ENCODE measurements around the gene IKZF2. TPM values are rescaled to one million over a fixed set of nuclear protein-coding genes. Genes with fewer than 3 reads are reported as not detected.

Gene IKZF2
- total and polyA plus RNA-seq, 10 of the 15 experiments (the other 5 are each of a cell fraction or from before 2014, with no cell fraction given) = 15.2 to 266 (median 87.2) TPM

DNA sequence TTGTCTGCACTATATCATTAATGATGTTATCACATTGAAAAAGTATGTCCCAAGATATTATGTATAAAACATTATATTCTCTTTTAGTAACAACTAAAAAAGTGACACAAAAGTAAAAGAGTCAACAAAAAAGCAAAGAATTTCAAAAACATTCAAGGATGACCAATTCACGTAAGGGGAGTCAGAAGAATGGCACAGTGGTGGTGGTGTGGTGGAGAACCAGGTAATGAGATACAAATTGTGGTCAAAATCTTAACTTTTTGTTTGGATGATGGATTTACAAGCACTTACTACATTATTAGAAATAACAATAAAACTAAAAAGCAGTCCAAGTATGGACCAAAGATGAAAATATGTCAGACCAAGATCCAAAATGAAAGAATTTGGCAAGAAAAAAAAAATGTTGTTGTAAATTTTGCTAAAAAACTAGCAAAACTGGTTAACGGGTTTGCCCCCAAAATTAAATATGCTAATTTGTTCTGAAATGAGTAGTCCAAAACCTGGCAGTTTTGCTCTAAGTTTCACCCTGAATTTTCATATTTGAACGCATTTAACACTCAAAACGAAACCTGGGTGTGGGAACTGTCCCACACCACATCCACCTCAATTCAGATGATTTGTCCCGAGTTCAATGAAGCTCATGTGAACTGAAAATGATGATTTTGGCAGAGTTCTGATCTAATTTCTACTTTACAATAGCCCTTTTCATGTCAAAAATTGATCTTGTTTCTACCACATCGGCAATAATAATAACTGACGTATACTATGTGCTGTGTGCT lies 135.8 kb downstream of the IKZF2 start (continued):
- TF ChIP-seq KLF5 (IDR thresholded peaks at IDR 0.05; ENCODE audit: partially characterized antibody) (no peak), TCF12 (IDR thresholded peaks at IDR 0.05; ENCODE audit: low read depth, low read length) (peak; percentile 93), EGR1 (IDR thresholded peaks at IDR 0.05; ENCODE audit: borderline replicate concordance in 1 of 2, low read depth in 2 of 2, low read length in 2 of 2) (no peak), ETV6 (conservative IDR thresholded peaks at IDR 0.05 in 1 of 2, IDR thresholded peaks at IDR 0.05 in 1 of 2; ENCODE audit: borderline replicate concordance in 1 of 2, low read depth in 1 of 2) (peak in 1 of 2 experiments; percentile 72; a peak in 1 of 4 replicates), HDAC6 (IDR thresholded peaks at IDR 0.05; ENCODE audit: unreplicated experiment) (no peak), RCOR1 (conservative IDR thresholded peaks at IDR 0.05; ENCODE audit: low read depth, low read length) (no peak), ZNF274 (IDR thresholded peaks at IDR 0.05; ENCODE audit: insufficient read depth, insufficient read length) (no peak), CREM (IDR thresholded peaks at IDR 0.05; ENCODE audit: low read depth) (peak; percentile 87), NFIC (IDR thresholded peaks at IDR 0.05; ENCODE audit: low read depth, low read length) (peak; percentile 99), ZNF622 (IDR thresholded peaks at IDR 0.05) (no peak), JUND (IDR thresholded peaks at IDR 0.05; ENCODE audit: low read depth, low read length) (peak; percentile 97), SRF (IDR thresholded peaks at IDR 0.05; ENCODE audit: low read depth in 2 of 2, low read length in 2 of 2) (0 out of 4 replicates have a peak, but pooled peaks of 1 of the 2 experiments have one; percentile 26), ZNF217 (IDR thresholded peaks at IDR 0.05) (peak; percentile 98), MXI1 (IDR thresholded peaks at IDR 0.05; ENCODE audit: low read depth, low read length) (no peak), EED (IDR thresholded peaks at IDR 0.05; ENCODE audit: low read depth) (peak; percentile 85), MYB (IDR thresholded peaks at IDR 0.05; ENCODE audit: borderline replicate concordance, low read depth, low read length) (no peak), MEF2B (IDR thresholded peaks at IDR 0.05; ENCODE audit: partially characterized antibody, poor library complexity, severe bottlenecking) (peak; percentile 93), EP300 (IDR thresholded peaks at IDR 0.05; ENCODE audit: borderline replicate concordance in 1 of 2, control insufficient read depth in 1 of 2, low read depth in 2 of 2, low read length in 2 of 2) (peak; percentile 92 to 93), SMARCA5 (IDR thresholded peaks at IDR 0.05) (no peak), SUZ12 (IDR thresholded peaks at IDR 0.05; ENCODE audit: unreplicated experiment) (no peak), SMAD5 (IDR thresholded peaks at IDR 0.05; ENCODE audit: low read depth) (peak; percentile 28; the same call in 1 of the 2 replicates), CREB1 (IDR thresholded peaks at IDR 0.05; ENCODE audit: low read depth) (peak; percentile 75), POLR2AphosphoS5 (IDR thresholded peaks at IDR 0.05; ENCODE audit: low read length) (peak; percentile 92), NR2F1 (conservative IDR thresholded peaks at IDR 0.05) (peak; percentile 81), RUNX3 (IDR thresholded peaks at IDR 0.05; ENCODE audit: low read length) (peak; percentile 91)
- TF ChIP-seq, protein P1, sequence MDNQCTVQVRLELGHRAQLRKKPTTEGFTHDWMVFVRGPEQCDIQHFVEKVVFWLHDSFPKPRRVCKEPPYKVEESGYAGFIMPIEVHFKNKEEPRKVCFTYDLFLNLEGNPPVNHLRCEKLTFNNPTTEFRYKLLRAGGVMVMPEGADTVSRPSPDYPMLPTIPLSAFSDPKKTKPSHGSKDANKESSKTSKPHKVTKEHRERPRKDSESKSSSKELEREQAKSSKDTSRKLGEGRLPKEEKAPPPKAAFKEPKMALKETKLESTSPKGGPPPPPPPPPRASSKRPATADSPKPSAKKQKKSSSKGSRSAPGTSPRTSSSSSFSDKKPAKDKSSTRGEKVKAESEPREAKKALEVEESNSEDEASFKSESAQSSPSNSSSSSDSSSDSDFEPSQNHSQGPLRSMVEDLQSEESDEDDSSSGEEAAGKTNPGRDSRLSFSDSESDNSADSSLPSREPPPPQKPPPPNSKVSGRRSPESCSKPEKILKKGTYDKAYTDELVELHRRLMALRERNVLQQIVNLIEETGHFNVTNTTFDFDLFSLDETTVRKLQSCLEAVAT (IDR thresholded peaks at IDR 0.05) = no peak; the same call in 1 of the 2 replicates
- TF ChIP-seq, protein P2, sequence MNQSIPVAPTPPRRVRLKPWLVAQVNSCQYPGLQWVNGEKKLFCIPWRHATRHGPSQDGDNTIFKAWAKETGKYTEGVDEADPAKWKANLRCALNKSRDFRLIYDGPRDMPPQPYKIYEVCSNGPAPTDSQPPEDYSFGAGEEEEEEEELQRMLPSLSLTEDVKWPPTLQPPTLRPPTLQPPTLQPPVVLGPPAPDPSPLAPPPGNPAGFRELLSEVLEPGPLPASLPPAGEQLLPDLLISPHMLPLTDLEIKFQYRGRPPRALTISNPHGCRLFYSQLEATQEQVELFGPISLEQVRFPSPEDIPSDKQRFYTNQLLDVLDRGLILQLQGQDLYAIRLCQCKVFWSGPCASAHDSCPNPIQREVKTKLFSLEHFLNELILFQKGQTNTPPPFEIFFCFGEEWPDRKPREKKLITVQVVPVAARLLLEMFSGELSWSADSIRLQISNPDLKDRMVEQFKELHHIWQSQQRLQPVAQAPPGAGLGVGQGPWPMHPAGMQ (IDR thresholded peaks at IDR 0.05; ENCODE audit: borderline replicate concordance) = no peak
- TF ChIP-seq, protein P3, sequence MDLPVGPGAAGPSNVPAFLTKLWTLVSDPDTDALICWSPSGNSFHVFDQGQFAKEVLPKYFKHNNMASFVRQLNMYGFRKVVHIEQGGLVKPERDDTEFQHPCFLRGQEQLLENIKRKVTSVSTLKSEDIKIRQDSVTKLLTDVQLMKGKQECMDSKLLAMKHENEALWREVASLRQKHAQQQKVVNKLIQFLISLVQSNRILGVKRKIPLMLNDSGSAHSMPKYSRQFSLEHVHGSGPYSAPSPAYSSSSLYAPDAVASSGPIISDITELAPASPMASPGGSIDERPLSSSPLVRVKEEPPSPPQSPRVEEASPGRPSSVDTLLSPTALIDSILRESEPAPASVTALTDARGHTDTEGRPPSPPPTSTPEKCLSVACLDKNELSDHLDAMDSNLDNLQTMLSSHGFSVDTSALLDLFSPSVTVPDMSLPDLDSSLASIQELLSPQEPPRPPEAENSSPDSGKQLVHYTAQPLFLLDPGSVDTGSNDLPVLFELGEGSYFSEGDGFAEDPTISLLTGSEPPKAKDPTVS (IDR thresholded peaks at IDR 0.05; ENCODE audit: low read depth, low read length) = no peak

All from GM12878 (cell line).